Neuronal stem cell (in vitro differentiated cells): ENCODE measurements around the gene STX17. TPM values are rescaled to one million over a fixed set of nuclear protein-coding genes. Genes with fewer than 3 reads are reported as not detected.
A peak's percentile ranks its signal among the peaks of the same experiment; 100 is the strongest.
"Not testable (repeated sequence)": the region's sequence is repeated elsewhere in the genome, so short reads cannot be mapped to it uniquely, and the experiment has no call there.

Experiments
- DNase-seq: peaks from one replicate; pipeline ENCODE4 v3.0.0-alpha.2; 2013; ENCODE audit warnings: low spot score
- H2AFZ ChIP-seq: one replicate; pipeline ENCODE4 v1.6.1; 2013; ENCODE audit warnings: mild to moderate bottlenecking, low read length, inconsistent platforms
- H2AK5ac ChIP-seq: 2 replicates; pipeline ENCODE4 v1.6.1; 2013; ENCODE audit warnings: low read depth, mild to moderate bottlenecking, inconsistent platforms, low read length, moderate library complexity, mixed read lengths
- H2BK120ac ChIP-seq: 2 replicates; pipeline ENCODE4 v1.6.1; 2013; ENCODE audit warnings: low read depth, mild to moderate bottlenecking, inconsistent platforms, low read length, moderate library complexity, mixed read lengths
- H2BK12ac ChIP-seq: one replicate; pipeline ENCODE4 v1.6.1; 2013; ENCODE audit warnings: low read length, inconsistent platforms
- H2BK15ac ChIP-seq: 2 replicates; pipeline ENCODE4 v1.6.1; 2013; ENCODE audit warnings: mild to moderate bottlenecking, low read length, inconsistent platforms, mixed read lengths
- H2BK5ac ChIP-seq: one replicate; pipeline ENCODE4 v1.6.1; 2013; ENCODE audit warnings: inconsistent platforms, mild to moderate bottlenecking, low read length, moderate library complexity
- H3K14ac ChIP-seq: one replicate; pipeline ENCODE4 v1.6.1; 2013; ENCODE audit warnings: low read length, inconsistent platforms
- H3K18ac ChIP-seq: 2 replicates; pipeline ENCODE4 v1.6.1; 2013; ENCODE audit warnings: low read length, inconsistent platforms
- H3K23ac ChIP-seq: 2 replicates; pipeline ENCODE4 v1.6.1; 2013; ENCODE audit warnings: low read depth, mild to moderate bottlenecking, mixed read lengths, low read length, inconsistent platforms; ENCODE audit not compliant: poor library complexity
- H3K27ac ChIP-seq: replicated peaks from 3 replicates; pipeline ENCODE4 v1.5.1; 2013; ENCODE audit warnings: low read length, inconsistent platforms
- H3K27me3 ChIP-seq, 3 experiments: 2 replicates each; pipeline ENCODE4 v1.6.1; 2013; ENCODE audit warnings: low read length in 3 of 3, mild to moderate bottlenecking in 2 of 3, inconsistent platforms in 1 of 3, low read depth in 1 of 3, mixed read lengths in 1 of 3, moderate library complexity in 1 of 3; ENCODE audit not compliant: control insufficient read depth in 3 of 3, insufficient read depth in 3 of 3
- H3K36me3 ChIP-seq, 2 donors: replicated peaks in 1 of 2; 2 replicates each; pipeline ENCODE4 v1.6.1; 2013; ENCODE audit warnings: low read length in 2 of 2; ENCODE audit not compliant: control insufficient read depth in 2 of 2, insufficient read depth in 2 of 2
- H3K4ac ChIP-seq: 2 replicates; pipeline ENCODE4 v1.6.1; 2013; ENCODE audit warnings: inconsistent platforms, mild to moderate bottlenecking, low read length, moderate library complexity
- H3K4me1 ChIP-seq, 2 donors: 1 replicate in 1 of 2; 2 replicates in 1 of 2; pipeline ENCODE4 v1.6.1; 2013; ENCODE audit warnings: low read length in 2 of 2, low read depth in 1 of 2; ENCODE audit not compliant: control insufficient read depth in 2 of 2, insufficient read depth in 1 of 2
- H3K4me2 ChIP-seq: one replicate; pipeline ENCODE4 v1.6.1; 2013; ENCODE audit warnings: mild to moderate bottlenecking, low read length, inconsistent platforms; ENCODE audit not compliant: insufficient read depth, poor library complexity, severe bottlenecking
- H3K4me3 ChIP-seq, 2 donors: 2 replicates each; pipeline ENCODE4 v1.5.1; 2013; ENCODE audit warnings: low read length in 2 of 2, mild to moderate bottlenecking in 2 of 2, inconsistent platforms in 1 of 2, moderate library complexity in 1 of 2
- H3K79me1 ChIP-seq: one replicate; pipeline ENCODE4 v1.6.1; 2013; ENCODE audit warnings: low read depth, mild to moderate bottlenecking, inconsistent platforms, low read length, moderate library complexity
- H3K9ac ChIP-seq: one replicate; pipeline ENCODE4 v1.6.1; 2013; ENCODE audit warnings: mild to moderate bottlenecking, low read depth, low read length, inconsistent platforms; ENCODE audit not compliant: poor library complexity
- H3K9me3 ChIP-seq, 2 donors: replicated peaks in 1 of 2; 2 replicates each; pipeline versions ENCODE3 to v1.6.1; 2013; ENCODE audit warnings: low read length in 2 of 2, mild to moderate bottlenecking in 2 of 2, inconsistent platforms in 1 of 2, low read depth in 1 of 2, mixed read lengths in 1 of 2, moderate library complexity in 1 of 2; ENCODE audit not compliant: control insufficient read depth in 2 of 2, insufficient read depth in 1 of 2
- H4K8ac ChIP-seq: one replicate; pipeline ENCODE4 v1.6.1; 2013; ENCODE audit warnings: low read depth, mild to moderate bottlenecking, inconsistent platforms, low read length, moderate library complexity
- H4K91ac ChIP-seq: one replicate; pipeline ENCODE4 v1.6.1; 2013; ENCODE audit warnings: low read length, low read depth, mild to moderate bottlenecking, inconsistent platforms; ENCODE audit not compliant: poor library complexity
- WGBS, 2 donors: extraction: QIAGEN DNeasy Blood & Tissue Kit; methylation state at CpG; one replicate each; pipeline ENCODE4 v1.1.7; 2013; ENCODE audit warnings: missing lambda C conversion rate in 2 of 2, mixed read lengths in 1 of 2; ENCODE audit not compliant: insufficient read length in 2 of 2, insufficient replicate concordance in 1 of 2; ENCODE audit errors: extremely low coverage in 2 of 2; 5-methylcytosine and 5-hydroxymethylcytosine counted together
- polyA plus RNA-seq, 2 experiments: library from polyadenylated mRNA; stranded (reverse); fragments of 200-250 nt; gene quantifications; one replicate each; pipeline ENCODE4 v1.2.3, GENCODE V29; 2013

Gene STX17
- polyA plus RNA-seq (2013, experiment 1 of 2), result 15.7 TPM
- polyA plus RNA-seq (2013, experiment 2 of 2), result 16.4 TPM

DNA sequence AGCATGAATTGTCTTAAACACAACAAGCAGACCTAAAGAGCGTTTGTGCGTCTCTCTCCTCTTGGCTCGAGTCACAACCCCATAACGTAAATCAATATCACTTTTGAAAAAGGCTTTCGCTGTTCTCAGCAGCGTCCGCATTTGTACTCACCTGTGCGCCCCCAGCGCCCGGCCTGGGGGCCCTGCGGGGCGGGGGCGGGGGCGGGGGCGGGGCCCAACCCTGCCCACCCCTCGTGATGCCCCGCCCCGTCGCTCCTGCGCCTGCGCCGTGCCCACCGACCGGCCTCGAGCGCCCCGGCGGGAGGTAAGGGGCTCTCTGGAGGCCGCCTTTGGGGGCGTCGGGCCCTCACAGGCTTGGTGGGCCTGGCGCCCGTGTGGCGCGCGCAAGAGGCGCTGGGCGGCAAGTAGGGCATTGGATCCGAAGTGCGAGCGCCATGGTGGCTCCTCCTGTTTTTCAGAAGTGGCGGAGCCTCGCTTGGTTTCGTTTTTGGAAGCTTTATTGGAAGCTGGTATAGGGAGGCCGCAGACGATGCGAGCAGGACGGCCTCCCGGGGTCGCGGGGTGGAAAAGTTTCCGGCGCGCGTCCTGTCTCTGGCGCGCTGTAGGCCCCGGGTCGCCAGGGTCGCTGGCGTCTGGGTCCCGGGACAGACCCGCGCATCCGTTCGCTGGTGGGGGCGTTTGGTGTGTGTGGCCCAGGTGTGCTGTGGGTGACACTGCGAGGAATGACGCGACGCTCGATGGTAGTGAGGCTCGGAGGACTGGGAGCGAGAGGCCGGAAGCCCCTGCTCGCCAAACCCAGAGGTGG lies at the start of gene STX17:
Gene STX17 (plus strand): TSS at position 252 of the 805 bp plus-strand sequence. CDS start 8,586 bp downstream, outside the sequence.
- no peak within 1 kb of the TSS for H2BK120ac ChIP-seq
- no peak within 1 kb of the TSS for H3K27ac ChIP-seq
- no peak within 1 kb of the TSS for H3K14ac ChIP-seq
- peaks cover 0 to 2% of the 10 kb centered on the region in 2 donors for H3K4me1 ChIP-seq
- no peak within 1 kb of the TSS for H2BK12ac ChIP-seq
- H3K36me3 ChIP-seq, result peaks cover 0 to 2% of the 10 kb centered on the region in 2 donors
- peak within 1 kb of the TSS; percentile 67 for H2BK15ac ChIP-seq
- H2AFZ ChIP-seq, result peak within 1 kb of the TSS; percentile 95
- H3K79me1 ChIP-seq, result no peaks in the 10 kb centered on the region
- no CpG with 5 or more reads among the region's 76 CpGs for WGBS, 2 donors
- peak within 1 kb of the TSS; percentile 84 to 85 for H3K4me3 ChIP-seq
- DNase-seq, result peak; percentile 67
- H3K9me3 ChIP-seq, result no peaks in the 10 kb centered on the region
- peak within 1 kb of the TSS; percentile 86 for H3K9ac ChIP-seq
- no peak within 1 kb of the TSS for H4K91ac ChIP-seq
- peak within 1 kb of the TSS; percentile 93 for H3K18ac ChIP-seq
- peak within 1 kb of the TSS; percentile 89 for H3K23ac ChIP-seq
- no peak within 1 kb of the TSS for H4K8ac ChIP-seq
- H3K4me2 ChIP-seq, result peak within 1 kb of the TSS; percentile 66
- no peak within 1 kb of the TSS for H3K4ac ChIP-seq
- H3K27me3 ChIP-seq, result peaks cover 0 to 6% (median 0%) of the 10 kb centered on the region in 3 experiments
- H2AK5ac ChIP-seq, result no peak within 1 kb of the TSS
- no peak within 1 kb of the TSS for H2BK5ac ChIP-seq

- not testable (repeated sequence) for H3K27me3 ChIP-seq, DNase-seq, H3K18ac ChIP-seq, H2BK15ac ChIP-seq, H3K14ac ChIP-seq, H2BK12ac ChIP-seq, H2AK5ac ChIP-seq, H2AFZ ChIP-seq, H3K36me3 ChIP-seq, H3K27ac ChIP-seq, H2BK5ac ChIP-seq, H4K8ac ChIP-seq, H2BK120ac ChIP-seq, H3K9me3 ChIP-seq, H3K9ac ChIP-seq, H3K79me1 ChIP-seq, H4K91ac ChIP-seq, H3K23ac ChIP-seq, H3K4me2 ChIP-seq, H3K4me3 ChIP-seq, H3K4ac ChIP-seq
- no CpG with 5 or more reads among the region's 3 CpGs for WGBS, 2 donors
- peaks cover 3 to 22% of the 10 kb centered on the region in 2 donors for H3K4me1 ChIP-seq
Measured at GRCh38 chr9:99857576-99857975, 48.9 kb upstream of the STX17 start.

DNA sequence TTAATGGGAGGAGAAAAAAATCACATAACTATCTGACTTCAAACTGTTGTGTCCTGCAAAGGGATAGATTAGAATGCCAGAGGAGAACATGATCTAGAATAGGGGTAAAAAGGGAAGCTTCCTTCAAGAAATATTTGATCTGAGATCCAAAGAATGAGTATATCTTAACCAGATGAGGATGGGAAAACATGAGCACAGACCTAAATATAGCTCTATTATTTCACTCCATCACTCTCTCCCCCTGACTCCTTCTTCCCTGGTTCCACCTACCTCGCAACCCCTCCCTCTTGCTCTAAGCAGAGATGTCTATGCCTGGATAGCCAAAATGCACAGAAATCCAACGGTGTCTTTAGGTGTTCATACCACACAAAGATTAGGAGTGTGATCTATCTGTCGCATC lies 48.4 kb upstream of the STX17 start:
- Histone ChIP-seq H2AFZ (no peak overlapping the region), H2BK12ac (no peak overlapping the region), H2BK5ac (no peak overlapping the region), H3K79me1 (no peaks in the 10 kb centered on the region), H4K8ac (no peak overlapping the region), H3K9ac (no peak overlapping the region), H3K14ac (no peak overlapping the region), H3K4ac (no peak overlapping the region), H3K27ac (no peak overlapping the region), H4K91ac (no peak overlapping the region), H3K4me2 (no peak overlapping the region), H3K4me1 (peaks cover 8 to 24% of the 10 kb centered on the region in 2 donors), H3K23ac (no peak overlapping the region), H3K9me3 (no peaks in the 10 kb centered on the region), H3K36me3 (no peaks in the 10 kb centered on the region), H2BK15ac (no peak overlapping the region), H2AK5ac (no peak overlapping the region), H3K27me3 (no peaks in the 10 kb centered on the region), H3K4me3 (no peak overlapping the region), H2BK120ac (no peak overlapping the region), H3K18ac (no peak overlapping the region)
- WGBS, 2 donors, result no CpG with 5 or more reads among the region's 3 CpGs
- DNase-seq, result no peak

GRCh38 chr9:99859243-99859980 lies 47.0 kb upstream of the STX17 start:
- Histone ChIP-seq H2BK15ac (no peak overlapping the region), H3K27ac (no peak overlapping the region)
- peak; percentile 30 for DNase-seq

More at GRCh38 chr9:99859243-99859980, 47.0 kb upstream of the STX17 start:
- Histone ChIP-seq H2BK120ac (no peak overlapping the region), H3K14ac (no peak overlapping the region), H3K23ac (no peak overlapping the region), H2AFZ (peak overlapping the region; percentile 76), H3K27me3 (no peaks in the 10 kb centered on the region), H3K4me3 (no peak overlapping the region), H3K4me1 (peaks cover 13 to 32% of the 10 kb centered on the region in 2 donors), H3K4ac (no peak overlapping the region), H2BK12ac (no peak overlapping the region), H4K91ac (no peak overlapping the region), H3K36me3 (no peaks in the 10 kb centered on the region), H2BK5ac (no peak overlapping the region), H3K9me3 (no peaks in the 10 kb centered on the region), H3K9ac (no peak overlapping the region), H3K4me2 (peak overlapping the region; percentile 15), H2AK5ac (no peak overlapping the region), H3K18ac (no peak overlapping the region), H4K8ac (no peak overlapping the region), H3K79me1 (no peaks in the 10 kb centered on the region)
- no CpG with 5 or more reads among the region's 5 CpGs for WGBS, 2 donors
